Heart right ventricle (tissue), 16 donors: ENCODE results near the gene CAMK4. TPM values are rescaled to one million over a fixed set of nuclear protein-coding genes. Genes with fewer than 3 reads are reported as not detected.

Source experiments
- ATAC-seq, 8 donors: fragments of 200-7000 bp; cut with Tn5 transposase; one replicate each; pipeline ENCODE4 v1.9.1; 2020; ENCODE audit warnings: mild to moderate bottlenecking in 8 of 8, moderate library complexity in 8 of 8, moderate number of reproducible peaks in 1 of 8
- DNase-seq, 2 donors: peaks; one replicate each; pipeline ENCODE4 v3.0.0-alpha.2; 2020
- H3K27ac ChIP-seq, 10 donors: fragments of 200-600 bp; sonication (generic) in 2 of 10; one replicate each; pipeline versions ENCODE4 v1.5.0 to v1.8.0; 2020 to 2022; ENCODE audit warnings: mild to moderate bottlenecking in 3 of 10
- H3K27me3 ChIP-seq, 7 donors: fragments of 200-600 bp; one replicate each; pipeline ENCODE4 v1.8.0; 2021 to 2022; ENCODE audit warnings: mild to moderate bottlenecking in 2 of 7
- H3K36me3 ChIP-seq, 9 donors: fragments of 200-600 bp; sonication (generic) in 1 of 9; one replicate each; pipeline versions ENCODE4 v1.5.0 to v1.8.0; 2020 to 2022; ENCODE audit warnings: mild to moderate bottlenecking in 2 of 9
- H3K4me1 ChIP-seq, 9 donors: fragments of 200-600 bp; sonication (generic) in 1 of 9; one replicate each; pipeline versions ENCODE4 v1.5.0 to v1.8.0; 2020 to 2022; ENCODE audit warnings: mild to moderate bottlenecking in 4 of 9
- H3K4me3 ChIP-seq, 10 donors: fragments of 200-600 bp; sonication (generic) in 2 of 10; one replicate each; pipeline versions ENCODE4 v1.5.0 to v1.8.0; 2020 to 2022; ENCODE audit warnings: mild to moderate bottlenecking in 7 of 10, moderate library complexity in 2 of 10
- H3K9me3 ChIP-seq, 11 donors: fragments of 200-600 bp in 10 of 11; sonication (generic) in 2 of 11; one replicate each; pipeline versions ENCODE4 v1.5.0 to v1.8.0; 2013 to 2022; ENCODE audit warnings: mild to moderate bottlenecking in 2 of 11, control low read depth in 1 of 11, moderate library complexity in 1 of 11
- WGBS, 2 donors: extraction: QIAGEN DNeasy Blood & Tissue Kit; methylation state at CpG; one replicate each; pipeline ENCODE4 v1.1.7; 2013; ENCODE audit warnings: inconsistent platforms in 1 of 2; 5-methylcytosine and 5-hydroxymethylcytosine counted together
- intact Hi-C, 10 donors: fragments of 100-400 bp; cut with DNase I; formaldehyde crosslinking; loops; one replicate each; pipeline versions ENCODE4 v1.11.1 to v1.14.2; 2022
- polyA plus RNA-seq, 2 donors: library from polyadenylated mRNA; stranded (reverse); fragments of 200-250 nt; gene quantifications; one replicate each; pipeline ENCODE4 v1.2.3, GENCODE V29; 2013
- total RNA-seq, 10 donors: library from RNA; stranded (reverse); fragmentation: NEBNext Ultra II Directional in 3 of 10; extraction: Animal tissue kit (Norgen Biotek cat#: 25700) in 3 of 10; gene quantifications; one replicate each; pipeline versions ENCODE4 v1.2.1 to v1.2.4, GENCODE V29; 2021 to 2023
- TF ChIP-seq, protein P1 (sequence below), 9 donors: fragments of 200-600 bp; sonication (generic) in 2 of 9; IDR thresholded peaks; one replicate each; pipeline versions ENCODE4 v1.5.0 to v1.8.0; 2021 to 2022; ENCODE audit warnings: antibody characterized with exemption in 9 of 9, mild to moderate bottlenecking in 5 of 9, moderate library complexity in 1 of 9
- donor health status: Arrhythmogenic right ventricular cardiomyopathy.
- donor health status: ischemic (EF 13 %, LVEDD 7.1; RV severe dilation, severe dysfunction).
- donor health status: healthy with polysubstance abuse.
- donor health status: DM: no; HTN: yes; CAD: no.
- donor health status: DM: no; HTN: no; CAD: no.
- donor health status: ischemic (EF 25% LVEDD 6.9; RV normal size, moderate dysfunction).
- donor health status: ischemic (EF 25% LVEDD 5.7; RV mildly dilated, moderate dysfunction).
- donor health status: healthy.
- donor health status: DM: yes; HTN: yes; CAD: no.
- donor health status: Ischemic cardiomyopathy.
- donor health status: ischemic (EF 35%, LVEDD 5.7; RV mildly dilated, moderate dysfunction).
- donor health status: nonischemic (EF 11% LVEDD 7.7; RV severe dilation, severe dysfunction).
- donor health status: DM: yes; HTN: yes; CAD: no.
- donor health status: PGD.
- donor health status: ischemic (EF 29% LVEDD 5.4; RV normal size, mild dysfunction).
- donor health status: nonischemic (EF 23%, LVEDD 6.1; RV moderate dilation, normal function).

The CAMK4 gene
- total and polyA plus RNA-seq, 12 donors, result 0.02 to 2.0 (median 0.34) TPM; not detected in 1

- no peaks in the 10 kb centered on the region for H3K36me3 ChIP-seq
- intact Hi-C loops, result no loop called here
- H3K27ac ChIP-seq, result no peak overlapping the region
- no peak for ATAC-seq
- no peaks in the 10 kb centered on the region for H3K27me3 ChIP-seq
- H3K4me3 ChIP-seq, result no peak overlapping the region
- no peak for DNase-seq
- TF ChIP-seq, protein P1, sequence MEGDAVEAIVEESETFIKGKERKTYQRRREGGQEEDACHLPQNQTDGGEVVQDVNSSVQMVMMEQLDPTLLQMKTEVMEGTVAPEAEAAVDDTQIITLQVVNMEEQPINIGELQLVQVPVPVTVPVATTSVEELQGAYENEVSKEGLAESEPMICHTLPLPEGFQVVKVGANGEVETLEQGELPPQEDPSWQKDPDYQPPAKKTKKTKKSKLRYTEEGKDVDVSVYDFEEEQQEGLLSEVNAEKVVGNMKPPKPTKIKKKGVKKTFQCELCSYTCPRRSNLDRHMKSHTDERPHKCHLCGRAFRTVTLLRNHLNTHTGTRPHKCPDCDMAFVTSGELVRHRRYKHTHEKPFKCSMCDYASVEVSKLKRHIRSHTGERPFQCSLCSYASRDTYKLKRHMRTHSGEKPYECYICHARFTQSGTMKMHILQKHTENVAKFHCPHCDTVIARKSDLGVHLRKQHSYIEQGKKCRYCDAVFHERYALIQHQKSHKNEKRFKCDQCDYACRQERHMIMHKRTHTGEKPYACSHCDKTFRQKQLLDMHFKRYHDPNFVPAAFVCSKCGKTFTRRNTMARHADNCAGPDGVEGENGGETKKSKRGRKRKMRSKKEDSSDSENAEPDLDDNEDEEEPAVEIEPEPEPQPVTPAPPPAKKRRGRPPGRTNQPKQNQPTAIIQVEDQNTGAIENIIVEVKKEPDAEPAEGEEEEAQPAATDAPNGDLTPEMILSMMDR (IDR thresholded peaks at IDR 0.05), result no peak
- peaks cover 0 to 5% (median 0%) of the 10 kb centered on the region in 11 donors for H3K9me3 ChIP-seq
- 82 to 92% methylated on average over 1 of the region's 1 CpG for WGBS, 2 donors
- no peaks in the 10 kb centered on the region for H3K4me1 ChIP-seq
Observed at GRCh38 chr5:111262815-111263214, 38.6 kb downstream of the CAMK4 start.

GRCh38 chr5:111266491-111266890, 42.3 kb downstream of the CAMK4 start:
- Histone ChIP-seq H3K4me1 (no peaks in the 10 kb centered on the region), H3K27ac (no peak overlapping the region), H3K4me3 (no peak overlapping the region), H3K9me3 (peaks cover 0 to 5% (median 0%) of the 10 kb centered on the region in 11 donors), H3K27me3 (peaks cover 0 to 3% (median 0%) of the 10 kb centered on the region in 7 donors), H3K36me3 (no peaks in the 10 kb centered on the region)
- DNase-seq, result no peak
- TF ChIP-seq, protein P1 (IDR thresholded peaks at IDR 0.05), result no peak
- ATAC-seq, result no peak
- intact Hi-C loops, result no loop called here
- 64 to 68% methylated on average over 2 of the region's 2 CpGs for WGBS, 2 donors

DNA sequence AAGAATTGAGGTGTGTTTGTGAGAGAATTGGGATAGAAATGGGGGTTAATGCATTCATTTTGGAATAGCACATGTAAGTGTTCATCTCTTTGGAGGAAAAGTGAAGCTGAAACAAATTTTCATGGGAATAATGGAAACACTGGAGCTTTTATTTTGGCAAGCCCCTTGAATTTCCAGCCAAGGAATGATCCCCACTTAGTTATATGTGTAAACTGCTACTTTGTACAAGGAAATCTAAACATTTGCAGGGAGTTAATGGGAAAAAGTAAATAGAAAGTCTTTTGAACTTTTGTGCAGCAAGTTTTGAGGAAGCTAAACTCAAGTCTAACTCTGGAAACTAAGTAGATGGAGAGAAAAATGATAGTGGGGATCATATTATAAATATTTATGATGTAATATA, 44.1 kb downstream of the CAMK4 start:
- no peak for DNase-seq
- H3K4me3 ChIP-seq, result no peak overlapping the region
- peaks cover 0 to 3% (median 0%) of the 10 kb centered on the region in 7 donors for H3K27me3 ChIP-seq
- no peaks in the 10 kb centered on the region for H3K36me3 ChIP-seq
- TF ChIP-seq, protein P1 (IDR thresholded peaks at IDR 0.05), result no peak
- H3K9me3 ChIP-seq, result peaks cover 0 to 5% (median 0%) of the 10 kb centered on the region in 11 donors
- no peak for ATAC-seq
- intact Hi-C loops, result no loop called here
- no peaks in the 10 kb centered on the region for H3K4me1 ChIP-seq
- no peak overlapping the region for H3K27ac ChIP-seq

DNA sequence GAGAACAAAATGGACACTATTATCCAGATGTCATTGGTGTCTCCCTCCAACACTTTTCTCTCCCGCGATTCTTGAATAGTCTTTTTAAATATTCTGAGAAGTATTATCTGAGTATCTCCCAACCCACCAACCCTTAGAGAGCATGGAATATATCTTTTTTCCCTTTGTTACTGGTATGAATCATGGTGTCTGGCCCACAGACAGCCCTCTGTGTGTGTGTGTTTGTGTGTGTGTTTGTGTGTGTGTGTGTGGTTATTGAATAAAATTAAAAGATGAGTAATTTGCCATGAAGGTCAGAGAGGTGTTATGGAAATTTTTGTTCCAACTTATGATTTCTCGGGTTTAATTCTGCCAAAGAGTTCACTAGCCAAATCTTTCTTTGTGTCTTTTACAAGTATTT, 47.7 kb downstream of the CAMK4 start:
- Histone ChIP-seq H3K36me3 (no peaks in the 10 kb centered on the region), H3K4me1 (no peaks in the 10 kb centered on the region), H3K4me3 (no peak overlapping the region), H3K27ac (no peak overlapping the region), H3K27me3 (peaks cover 0 to 9% (median 0%) of the 10 kb centered on the region in 7 donors), H3K9me3 (peaks cover 0 to 3% (median 0%) of the 10 kb centered on the region in 11 donors)
- intact Hi-C loops, result no loop called here
- DNase-seq, result no peak
- TF ChIP-seq, protein P1 (IDR thresholded peaks at IDR 0.05), result no peak
- ATAC-seq, result no peak
- WGBS, 2 donors, result 93 to 96% methylated on average over 3 of the region's 3 CpGs
